HG02678 (cell line): Measurements from ENCODE around the gene BLVRB.
"Not testable (repeated sequence)": the region's sequence is repeated elsewhere in the genome, so short reads cannot be mapped to it uniquely, and the experiment has no call there.

Experiments used
- ATAC-seq: cut with Tn5 transposase; IDR thresholded peaks from one replicate; pipeline ENCODE4 v1.9.1; 2021; ENCODE audit warnings: mild to moderate bottlenecking, moderate library complexity; ENCODE audit not compliant: unreplicated experiment

The BLVRB gene

GRCh38 chr19:40465557-40466218, at the start of gene BLVRB:
Gene BLVRB, minus strand, starts transcription at chr19:40465745. Its CDS starts 57 bp downstream, at chr19:40465688.
- ATAC-seq: peak; percentile 86

GRCh38 chr19:40513741-40514315, 48.3 kb upstream of the BLVRB start:
- ATAC-seq: no peak

GRCh38 chr19:40513345-40513678, 47.8 kb upstream of the BLVRB start:
- no peak for ATAC-seq

- ATAC-seq: no peak
These were observed 47.2 kb upstream of the BLVRB start for GRCh38 chr19:40512473-40513344.

GRCh38 chr19:40512110-40512472, 46.5 kb upstream of the BLVRB start:
- ATAC-seq: no peak

GRCh38 chr19:40511487-40511886, 45.9 kb upstream of the BLVRB start:
- ATAC-seq: no peak

- no peak for ATAC-seq
These were observed 45.1 kb upstream of the BLVRB start for GRCh38 chr19:40510526-40511115.

- no peak for ATAC-seq
These were observed 43.3 kb upstream of the BLVRB start for GRCh38 chr19:40508739-40509260.

GRCh38 chr19:40507892-40508291, 42.3 kb upstream of the BLVRB start:
- ATAC-seq: no peak

- ATAC-seq: no peak
These were observed 40.6 kb upstream of the BLVRB start for GRCh38 chr19:40506099-40506498.

GRCh38 chr19:40503320-40503695, 37.8 kb upstream of the BLVRB start:
- ATAC-seq: no peak

- ATAC-seq: no peak
These were observed 37.2 kb upstream of the BLVRB start for GRCh38 chr19:40502647-40503319.

- ATAC-seq: no peak
These were observed 36.5 kb upstream of the BLVRB start for GRCh38 chr19:40502081-40502480.

GRCh38 chr19:40501599-40501998, 36.1 kb upstream of the BLVRB start:
- no peak for ATAC-seq

GRCh38 chr19:40500678-40501530, 35.4 kb upstream of the BLVRB start:
- not testable (repeated sequence) for ATAC-seq

- ATAC-seq: no peak
These were observed 33.8 kb upstream of the BLVRB start for GRCh38 chr19:40499320-40499719.

GRCh38 chr19:40497214-40497613, 31.7 kb upstream of the BLVRB start:
- ATAC-seq: no peak

- no peak for ATAC-seq
These were observed 28.8 kb upstream of the BLVRB start for GRCh38 chr19:40494191-40494838.

- no peak for ATAC-seq
These were observed 28.2 kb upstream of the BLVRB start for GRCh38 chr19:40493778-40494177.
